IMR-90 (cell line): Measurements from ENCODE around the gene C9orf50. TPM values are rescaled to one million over a fixed set of nuclear protein-coding genes. Genes with fewer than 3 reads are reported as not detected.

Source experiments
- ATAC-seq: fragments of 200-7000 bp; cut with Tn5 transposase; 2 replicates; pipeline ENCODE4 v1.9.1; 2020; ENCODE audit warnings: low read depth, mild to moderate bottlenecking, moderate library complexity
- BruUV-seq: library from RNA; stranded (reverse); fragments of 400-500 nt; replicated peaks from 2 replicates; lab custom pipeline; 2021; lab: Mats Ljungman, UMichigan
- CTCF ChIA-PET: fragments of 300-600 bp; formaldehyde crosslinking; extraction: SDS; loops from one replicate; lab custom pipeline; 2021; ENCODE audit warnings: antibody characterized with exemption; lab: Yijun Ruan, JAX
- POLR2A ChIA-PET: fragments of 300-600 bp; sonication (Branson Sonifier 250); formaldehyde crosslinking; loops from one replicate; lab custom pipeline; 2022; ENCODE audit warnings: antibody characterized with exemption; ENCODE audit not compliant: unreplicated experiment; lab: Charles Lee
- DNase-seq: peaks from one replicate; pipeline ENCODE4 v3.0.0; 2013
- H2AFZ ChIP-seq: replicated peaks from 2 replicates; pipeline ENCODE3; 2013; ENCODE audit warnings: low read length, mild to moderate bottlenecking; ENCODE audit not compliant: poor library complexity
- H2AK5ac ChIP-seq: 2 replicates; pipeline ENCODE4 v1.6.1; 2013; ENCODE audit warnings: low read depth, low read length, inconsistent platforms
- H2AK9ac ChIP-seq: replicated peaks from 2 replicates; pipeline ENCODE3; 2013; ENCODE audit warnings: mild to moderate bottlenecking, low read depth, low read length, moderate library complexity; ENCODE audit not compliant: poor library complexity
- H2BK120ac ChIP-seq: 2 replicates; pipeline ENCODE4 v1.6.1; 2013; ENCODE audit warnings: low read depth, low read length, inconsistent platforms
- H2BK15ac ChIP-seq: 3 replicates; pipeline ENCODE4 v1.6.1; 2013; ENCODE audit warnings: low read depth, low read length, inconsistent platforms
- H2BK20ac ChIP-seq: 2 replicates; pipeline ENCODE4 v1.6.1; 2013; ENCODE audit warnings: low read depth, mild to moderate bottlenecking, inconsistent platforms, low read length, moderate library complexity
- H2BK5ac ChIP-seq: 2 replicates; pipeline ENCODE4 v1.6.1; 2013; ENCODE audit warnings: mild to moderate bottlenecking, low read depth, low read length, inconsistent platforms; ENCODE audit not compliant: poor library complexity, severe bottlenecking
- H3K14ac ChIP-seq: replicated peaks from 2 replicates; pipeline ENCODE4 v1.6.1; 2013; ENCODE audit warnings: low read depth, low read length, inconsistent platforms
- H3K18ac ChIP-seq: 2 replicates; pipeline ENCODE4 v1.6.1; 2013; ENCODE audit warnings: low read depth, low read length, control low read depth
- H3K23ac ChIP-seq: 2 replicates; pipeline ENCODE4 v1.6.1; 2013; ENCODE audit warnings: low read depth, low read length, inconsistent platforms
- H3K27ac ChIP-seq: 2 replicates; pipeline ENCODE4 v1.5.1; 2013; ENCODE audit warnings: mild to moderate bottlenecking, control low read depth, low read length; ENCODE audit not compliant: insufficient read depth
- H3K27me3 ChIP-seq: 2 replicates; pipeline ENCODE4 v1.6.1; 2013; ENCODE audit warnings: low read length; ENCODE audit not compliant: control insufficient read depth, insufficient read depth
- H3K36me3 ChIP-seq: 2 replicates; pipeline ENCODE4 v1.6.1; 2013; ENCODE audit warnings: low read length, mixed read lengths; ENCODE audit not compliant: control insufficient read depth, insufficient read depth
- H3K4ac ChIP-seq: 2 replicates; pipeline ENCODE4 v1.6.1; 2013; ENCODE audit warnings: low read depth, low read length, inconsistent platforms
- H3K4me1 ChIP-seq: 2 replicates; pipeline ENCODE4 v1.6.1; 2013; ENCODE audit warnings: low read length, mixed read lengths; ENCODE audit not compliant: control insufficient read depth, insufficient read depth
- H3K4me2 ChIP-seq: 2 replicates; pipeline ENCODE4 v1.6.1; 2013; ENCODE audit warnings: low read depth, mild to moderate bottlenecking, control low read depth, low read length, moderate library complexity
- H3K4me3 ChIP-seq: 2 replicates; pipeline ENCODE4 v1.5.1; 2013; ENCODE audit warnings: low read depth, mild to moderate bottlenecking, control low read depth, low read length, moderate library complexity; ENCODE audit not compliant: insufficient read depth
- H3K56ac ChIP-seq: 2 replicates; pipeline ENCODE4 v1.6.1; 2013; ENCODE audit warnings: low read length, inconsistent platforms; ENCODE audit not compliant: insufficient read depth; ENCODE audit errors: extremely low read depth
- H3K79me1 ChIP-seq, 2 experiments: 2 replicates each; pipeline ENCODE4 v1.6.1; 2013; ENCODE audit warnings: low read length in 2 of 2, inconsistent platforms in 1 of 2, low read depth in 1 of 2
- H3K9ac ChIP-seq: 2 replicates; pipeline ENCODE4 v1.6.1; 2013; ENCODE audit warnings: low read depth, low read length, control low read depth
- H3K9me1 ChIP-seq: 2 replicates; pipeline ENCODE4 v1.6.1; 2013; ENCODE audit warnings: low read length, inconsistent platforms; ENCODE audit not compliant: insufficient read depth
- H3K9me3 ChIP-seq: 2 replicates; pipeline ENCODE4 v1.6.1; 2013; ENCODE audit warnings: low read length; ENCODE audit not compliant: control insufficient read depth, insufficient read depth
- H4K20me1 ChIP-seq: 2 replicates; pipeline ENCODE4 v1.6.1; 2013; ENCODE audit warnings: low read length, inconsistent platforms; ENCODE audit not compliant: insufficient read depth
- H4K5ac ChIP-seq: 2 replicates; pipeline ENCODE4 v1.6.1; 2013; ENCODE audit warnings: mild to moderate bottlenecking, low read depth, low read length, control low read depth
- H4K8ac ChIP-seq, 2 experiments: 2 replicates each; pipeline ENCODE4 v1.6.1; 2013; ENCODE audit warnings: low read depth in 2 of 2, low read length in 2 of 2, control low read depth in 1 of 2, inconsistent platforms in 1 of 2
- H4K91ac ChIP-seq: 2 replicates; pipeline ENCODE4 v1.6.1; 2013; ENCODE audit warnings: low read depth, low read length, inconsistent platforms; ENCODE audit not compliant: insufficient read depth
- CHD1 ChIP-seq: IDR thresholded peaks from 2 replicates; pipeline ENCODE4 v1.6.1; 2012; ENCODE audit warnings: low read depth, low read length, improper control_type of control experiment
- MAZ ChIP-seq: IDR thresholded peaks from 2 replicates; pipeline ENCODE4 v1.6.1; 2012; ENCODE audit warnings: low read depth, mild to moderate bottlenecking, low read length, improper control_type of control experiment, moderate library complexity, borderline replicate concordance
- POLR2A ChIP-seq: IDR thresholded peaks from 2 replicates; pipeline ENCODE4 v1.6.1; 2012; ENCODE audit warnings: mild to moderate bottlenecking, low read depth, low read length
- RAD21 ChIP-seq: IDR thresholded peaks from 2 replicates; pipeline ENCODE4 v1.6.1; 2012; ENCODE audit warnings: low read length, improper control_type of control experiment
- RCOR1 ChIP-seq: IDR thresholded peaks from 2 replicates; pipeline ENCODE4 v1.6.1; 2012; ENCODE audit warnings: mild to moderate bottlenecking, low read length, improper control_type of control experiment; ENCODE audit not compliant: insufficient replicate concordance
- RFX5 ChIP-seq: IDR thresholded peaks from 2 replicates; pipeline ENCODE4 v1.8.0; 2012; ENCODE audit warnings: low read depth, mild to moderate bottlenecking, low read length, moderate library complexity
- SMC3 ChIP-seq: fragments of 150-350 bp; IDR thresholded peaks from 2 replicates; pipeline ENCODE4 v1.6.1; 2016; ENCODE audit warnings: low read depth, mild to moderate bottlenecking, antibody characterized with exemption, low read length, moderate library complexity
- WGBS, 2 experiments: methylation state at CpG; one replicate each; pipeline versions ENCODE4 v1.1.5 to v1.1.7; 2013; ENCODE audit warnings: missing lambda C conversion rate in 2 of 2; ENCODE audit not compliant: insufficient read length in 1 of 2; ENCODE audit errors: extremely low coverage in 2 of 2; 5-methylcytosine and 5-hydroxymethylcytosine counted together
- dilution Hi-C: fragments of 300-500 bp; cut with HindIII; formaldehyde crosslinking; loops from one replicate; pipeline ENCODE4 v1.14.3; 2018; ENCODE audit warnings: low sequenced_read_pairs; ENCODE audit not compliant: unreplicated experiment
- in situ Hi-C: fragments of 300-500 bp; cut with MboI; formaldehyde crosslinking; loops from 3 replicates; pipeline ENCODE4 v1.14.3; 2019; ENCODE audit warnings: low sequenced_read_pairs, inconsistent platforms, mixed read lengths
- intact Hi-C: fragments of 100-400 bp; cut with micrococcal nuclease; formaldehyde crosslinking; loops from 2 replicates; pipeline ENCODE4 v1.10.0; 2022
- polyA plus RNA-seq, 3 experiments: library from polyadenylated mRNA; depleted of rRNA; stranded (reverse); fragments of >200 nt; gene quantifications; 2 replicates each; pipeline ENCODE4 v1.2.3, GENCODE V29; 2012; ENCODE audit warnings: low replicate concordance in 1 of 3
- total RNA-seq: library from RNA; depleted of rRNA; stranded (reverse); fragments of >200 nt; gene quantifications from 2 replicates; pipeline ENCODE4 v1.2.3, GENCODE V29; 2012
- TF ChIP-seq, protein P1 (sequence below): fragments of 150-350 bp; IDR thresholded peaks from 2 replicates; pipeline ENCODE4 v1.6.1; 2016; ENCODE audit warnings: low read depth, mild to moderate bottlenecking, low read length, moderate library complexity, borderline replicate concordance
- TF ChIP-seq, protein P2 (sequence below): fragments of 150-350 bp; IDR thresholded peaks from 2 replicates; pipeline ENCODE4 v1.6.1; 2017; ENCODE audit warnings: mild to moderate bottlenecking, antibody characterized with exemption, low read length, low read depth
- TF ChIP-seq, protein P3 (sequence below): conservative IDR thresholded peaks from 2 replicates; pipeline ENCODE4 v1.5.1; 2012; ENCODE audit warnings: mild to moderate bottlenecking, low read depth, low read length, improper control_type of control experiment

C9orf50 gene
- total and polyA plus RNA-seq, 2 of the 4 experiments (the other 2 are of a cell fraction) = 0.09 TPM; not detected in 1

DNA sequence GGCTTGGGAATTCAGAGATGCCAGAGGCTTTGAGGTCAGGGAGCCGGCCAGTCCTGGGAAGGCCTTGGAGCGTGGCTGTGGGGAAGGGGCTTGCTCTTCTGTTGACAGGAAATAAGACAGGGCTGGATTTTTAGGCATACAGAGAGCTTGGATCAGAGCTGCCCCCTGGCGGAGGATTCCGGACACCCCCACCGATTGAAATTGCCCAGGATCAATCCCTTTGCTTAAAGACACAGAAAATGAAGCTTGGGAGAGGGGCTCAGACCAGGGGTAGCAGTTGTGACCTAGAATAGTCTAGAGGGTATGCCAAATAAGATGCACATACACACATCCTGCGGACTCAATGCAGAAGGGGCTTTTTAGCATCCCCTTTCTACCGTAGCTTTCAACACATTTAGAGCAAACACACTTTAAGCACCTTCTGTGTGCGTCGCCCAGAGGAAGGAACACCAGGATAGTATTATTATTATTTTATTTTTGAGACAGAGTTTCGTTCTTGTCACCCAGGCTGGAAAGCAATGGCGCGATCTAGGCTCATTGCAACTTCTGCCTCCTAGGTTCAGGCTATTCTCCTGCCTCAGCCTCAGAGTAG, 3.4 kb upstream of the C9orf50 start:
- Histone ChIP-seq H4K20me1 (peaks cover 26% of the 10 kb centered on the region), H3K4me1 (peaks cover 27% of the 10 kb centered on the region), H3K9me3 (no peaks in the 10 kb centered on the region)

More for the DNA sequence above, 3.4 kb upstream of the C9orf50 start:
- Histone ChIP-seq H3K14ac (no peak overlapping the region), H3K4me3 (no peak overlapping the region), H4K91ac (peak overlapping the region; percentile 63; the same call in 1 of the 2 replicates), H3K9me1 (peaks cover 17% of the 10 kb centered on the region), H4K8ac (peak overlapping the region; percentile 18 to 92; a peak in 3 of 4 replicates), H3K4ac (peak overlapping the region; percentile 87), H2BK120ac (peak overlapping the region; percentile 58; the same call in 1 of the 2 replicates), H4K5ac (peak overlapping the region; percentile 75; the same call in 1 of the 2 replicates), H3K56ac (no peak overlapping the region), H3K23ac (no peak overlapping the region), H3K4me2 (no peak overlapping the region), H2BK5ac (peak overlapping the region; percentile 81), H3K79me1 (peaks cover 13 to 45% of the 10 kb centered on the region in 2 experiments; a peak in 3 of 4 replicates), H3K27me3 (no peaks in the 10 kb centered on the region), H2AK9ac (no peak overlapping the region), H3K27ac (peak overlapping the region; percentile 51), H2BK15ac (0 out of 3 replicates have a peak overlapping the region, but pooled peaks have one; percentile 15), H2AFZ (peak overlapping the region; percentile 91), H2BK20ac (peak overlapping the region; percentile 69; the same call in 1 of the 2 replicates), H2AK5ac (peak overlapping the region; percentile 89; the same call in 1 of the 2 replicates), H3K36me3 (peaks cover 3% of the 10 kb centered on the region; the same call in 1 of the 2 replicates), H3K9ac (no peak overlapping the region), H3K18ac (peak overlapping the region; percentile 57; the same call in 1 of the 2 replicates)
- in situ Hi-C loops = no loop called here
- CTCF ChIA-PET = interaction anchor here (0.5 to 3.1 kb wide), 10 partner anchors 10 to 854 kb away, joined by 3 to 26 read pairs (median 4); no protein-coding TSS in a partner anchor
- ATAC-seq (no peak), DNase-seq (peak; percentile 53)
- POLR2A ChIA-PET = interaction anchor here (0.7 to 1.4 kb wide), 3 partner anchors 484 to 493 kb away, joined by 3 to 4 read pairs (median 4); no protein-coding TSS in a partner anchor
- WGBS, 2 experiments = no CpG with 5 or more reads among the region's 12 CpGs
- no TSS peak for BruUV-seq
- dilution Hi-C loops = no loop called here
- no peak for TF ChIP-seq POLR2A
- TF ChIP-seq RCOR1 = no peak
- TF ChIP-seq SMC3 = peak; percentile 59
- TF ChIP-seq RFX5 = no peak
- TF ChIP-seq, protein P1, sequence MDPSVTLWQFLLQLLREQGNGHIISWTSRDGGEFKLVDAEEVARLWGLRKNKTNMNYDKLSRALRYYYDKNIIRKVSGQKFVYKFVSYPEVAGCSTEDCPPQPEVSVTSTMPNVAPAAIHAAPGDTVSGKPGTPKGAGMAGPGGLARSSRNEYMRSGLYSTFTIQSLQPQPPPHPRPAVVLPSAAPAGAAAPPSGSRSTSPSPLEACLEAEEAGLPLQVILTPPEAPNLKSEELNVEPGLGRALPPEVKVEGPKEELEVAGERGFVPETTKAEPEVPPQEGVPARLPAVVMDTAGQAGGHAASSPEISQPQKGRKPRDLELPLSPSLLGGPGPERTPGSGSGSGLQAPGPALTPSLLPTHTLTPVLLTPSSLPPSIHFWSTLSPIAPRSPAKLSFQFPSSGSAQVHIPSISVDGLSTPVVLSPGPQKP = no peak
- peak; percentile 67 for TF ChIP-seq RAD21
- TF ChIP-seq, protein P2, sequence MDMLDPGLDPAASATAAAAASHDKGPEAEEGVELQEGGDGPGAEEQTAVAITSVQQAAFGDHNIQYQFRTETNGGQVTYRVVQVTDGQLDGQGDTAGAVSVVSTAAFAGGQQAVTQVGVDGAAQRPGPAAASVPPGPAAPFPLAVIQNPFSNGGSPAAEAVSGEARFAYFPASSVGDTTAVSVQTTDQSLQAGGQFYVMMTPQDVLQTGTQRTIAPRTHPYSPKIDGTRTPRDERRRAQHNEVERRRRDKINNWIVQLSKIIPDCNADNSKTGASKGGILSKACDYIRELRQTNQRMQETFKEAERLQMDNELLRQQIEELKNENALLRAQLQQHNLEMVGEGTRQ = no peak
- TF ChIP-seq, protein P3, sequence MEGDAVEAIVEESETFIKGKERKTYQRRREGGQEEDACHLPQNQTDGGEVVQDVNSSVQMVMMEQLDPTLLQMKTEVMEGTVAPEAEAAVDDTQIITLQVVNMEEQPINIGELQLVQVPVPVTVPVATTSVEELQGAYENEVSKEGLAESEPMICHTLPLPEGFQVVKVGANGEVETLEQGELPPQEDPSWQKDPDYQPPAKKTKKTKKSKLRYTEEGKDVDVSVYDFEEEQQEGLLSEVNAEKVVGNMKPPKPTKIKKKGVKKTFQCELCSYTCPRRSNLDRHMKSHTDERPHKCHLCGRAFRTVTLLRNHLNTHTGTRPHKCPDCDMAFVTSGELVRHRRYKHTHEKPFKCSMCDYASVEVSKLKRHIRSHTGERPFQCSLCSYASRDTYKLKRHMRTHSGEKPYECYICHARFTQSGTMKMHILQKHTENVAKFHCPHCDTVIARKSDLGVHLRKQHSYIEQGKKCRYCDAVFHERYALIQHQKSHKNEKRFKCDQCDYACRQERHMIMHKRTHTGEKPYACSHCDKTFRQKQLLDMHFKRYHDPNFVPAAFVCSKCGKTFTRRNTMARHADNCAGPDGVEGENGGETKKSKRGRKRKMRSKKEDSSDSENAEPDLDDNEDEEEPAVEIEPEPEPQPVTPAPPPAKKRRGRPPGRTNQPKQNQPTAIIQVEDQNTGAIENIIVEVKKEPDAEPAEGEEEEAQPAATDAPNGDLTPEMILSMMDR = peak; percentile 74
- peak; percentile 43; the same call in 1 of the 2 replicates for TF ChIP-seq MAZ
- TF ChIP-seq CHD1 = no peak
- intact Hi-C loops = loop anchor here (1.0 kb wide), 1 partner anchor 485 kb away; no protein-coding TSS in a partner anchor
